ENCODE data around the gene LMAN1. TPM values are rescaled to one million over a fixed set of nuclear protein-coding genes. Genes with fewer than 3 reads are reported as not detected.
A peak's percentile ranks its signal among the peaks of the same experiment; 100 is the strongest.

The LMAN1 gene
- total and polyA plus RNA-seq, 2 of the 13 experiments (the other 11 are each of a cell fraction or from before 2014, with no cell fraction given): 127 to 131 TPM

DNA sequence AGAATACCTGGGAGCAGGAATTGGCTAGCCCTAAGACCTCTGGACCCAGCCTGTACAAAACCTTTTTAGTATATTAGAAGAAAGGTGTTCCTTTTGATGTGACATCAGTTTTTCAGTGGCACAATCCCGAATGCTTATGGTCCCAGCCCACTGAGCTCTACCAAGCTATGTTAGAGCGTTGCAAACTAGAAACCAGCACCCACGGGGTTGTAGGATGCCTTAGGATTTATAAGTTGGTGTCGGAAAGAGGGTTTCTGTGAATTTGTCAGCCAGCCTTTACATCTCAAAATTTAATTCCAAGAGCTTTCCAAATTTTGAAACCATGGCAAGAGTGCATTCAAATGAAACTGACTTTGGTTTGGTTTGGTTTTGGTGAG is 499 bp upstream of the LMAN1 start (continued):
- TF ChIP-seq, protein P1, sequence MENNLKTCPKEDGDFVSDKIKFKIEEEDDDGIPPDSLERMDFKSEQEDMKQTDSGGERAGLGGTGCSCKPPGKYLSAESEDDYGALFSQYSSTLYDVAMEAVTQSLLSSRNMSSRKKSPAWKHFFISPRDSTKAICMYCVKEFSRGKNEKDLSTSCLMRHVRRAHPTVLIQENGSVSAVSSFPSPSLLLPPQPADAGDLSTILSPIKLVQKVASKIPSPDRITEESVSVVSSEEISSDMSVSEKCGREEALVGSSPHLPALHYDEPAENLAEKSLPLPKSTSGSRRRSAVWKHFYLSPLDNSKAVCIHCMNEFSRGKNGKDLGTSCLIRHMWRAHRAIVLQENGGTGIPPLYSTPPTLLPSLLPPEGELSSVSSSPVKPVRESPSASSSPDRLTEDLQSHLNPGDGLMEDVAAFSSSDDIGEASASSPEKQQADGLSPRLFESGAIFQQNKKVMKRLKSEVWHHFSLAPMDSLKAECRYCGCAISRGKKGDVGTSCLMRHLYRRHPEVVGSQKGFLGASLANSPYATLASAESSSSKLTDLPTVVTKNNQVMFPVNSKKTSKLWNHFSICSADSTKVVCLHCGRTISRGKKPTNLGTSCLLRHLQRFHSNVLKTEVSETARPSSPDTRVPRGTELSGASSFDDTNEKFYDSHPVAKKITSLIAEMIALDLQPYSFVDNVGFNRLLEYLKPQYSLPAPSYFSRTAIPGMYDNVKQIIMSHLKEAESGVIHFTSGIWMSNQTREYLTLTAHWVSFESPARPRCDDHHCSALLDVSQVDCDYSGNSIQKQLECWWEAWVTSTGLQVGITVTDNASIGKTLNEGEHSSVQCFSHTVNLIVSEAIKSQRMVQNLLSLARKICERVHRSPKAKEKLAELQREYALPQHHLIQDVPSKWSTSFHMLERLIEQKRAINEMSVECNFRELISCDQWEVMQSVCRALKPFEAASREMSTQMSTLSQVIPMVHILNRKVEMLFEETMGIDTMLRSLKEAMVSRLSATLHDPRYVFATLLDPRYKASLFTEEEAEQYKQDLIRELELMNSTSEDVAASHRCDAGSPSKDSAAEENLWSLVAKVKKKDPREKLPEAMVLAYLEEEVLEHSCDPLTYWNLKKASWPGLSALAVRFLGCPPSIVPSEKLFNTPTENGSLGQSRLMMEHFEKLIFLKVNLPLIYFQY (CRISPR knock-in tag; IDR thresholded peaks at IDR 0.05; ENCODE audit: borderline replicate concordance): no peak
- TF ChIP-seq, protein P2, sequence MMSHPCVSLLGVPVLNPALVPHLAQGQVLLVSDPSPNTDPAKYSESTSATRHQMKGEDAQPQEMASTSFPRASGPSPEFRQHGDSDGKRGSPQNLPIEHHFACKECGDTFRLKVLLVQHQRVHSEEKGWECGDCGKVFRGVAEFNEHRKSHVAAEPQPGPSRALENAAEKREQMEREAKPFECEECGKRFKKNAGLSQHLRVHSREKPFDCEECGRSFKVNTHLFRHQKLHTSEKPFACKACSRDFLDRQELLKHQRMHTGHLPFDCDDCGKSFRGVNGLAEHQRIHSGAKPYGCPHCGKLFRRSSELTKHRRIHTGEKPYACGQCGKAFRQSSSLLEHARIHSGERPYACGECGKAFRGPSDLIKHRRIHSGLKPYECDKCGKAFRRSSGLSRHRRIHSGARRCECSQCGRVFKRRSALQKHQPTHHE (CRISPR knock-in tag; IDR thresholded peaks at IDR 0.05; ENCODE audit: borderline replicate concordance): 0 out of 2 replicates have a peak, but pooled peaks have one; percentile 8
- no peak for TF ChIP-seq NKX3-1 (CRISPR knock-in tag; IDR thresholded peaks at IDR 0.05)
- no peak for TF ChIP-seq IRF2 (CRISPR knock-in tag; IDR thresholded peaks at IDR 0.05)
- TF ChIP-seq, protein P3, sequence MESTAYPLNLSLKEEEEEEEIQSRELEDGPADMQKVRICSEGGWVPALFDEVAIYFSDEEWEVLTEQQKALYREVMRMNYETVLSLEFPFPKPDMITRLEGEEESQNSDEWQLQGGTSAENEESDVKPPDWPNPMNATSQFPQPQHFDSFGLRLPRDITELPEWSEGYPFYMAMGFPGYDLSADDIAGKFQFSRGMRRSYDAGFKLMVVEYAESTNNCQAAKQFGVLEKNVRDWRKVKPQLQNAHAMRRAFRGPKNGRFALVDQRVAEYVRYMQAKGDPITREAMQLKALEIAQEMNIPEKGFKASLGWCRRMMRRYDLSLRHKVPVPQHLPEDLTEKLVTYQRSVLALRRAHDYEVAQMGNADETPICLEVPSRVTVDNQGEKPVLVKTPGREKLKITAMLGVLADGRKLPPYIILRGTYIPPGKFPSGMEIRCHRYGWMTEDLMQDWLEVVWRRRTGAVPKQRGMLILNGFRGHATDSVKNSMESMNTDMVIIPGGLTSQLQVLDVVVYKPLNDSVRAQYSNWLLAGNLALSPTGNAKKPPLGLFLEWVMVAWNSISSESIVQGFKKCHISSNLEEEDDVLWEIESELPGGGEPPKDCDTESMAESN (CRISPR knock-in tag; conservative IDR thresholded peaks at IDR 0.05): no peak
- TF ChIP-seq, protein P4, sequence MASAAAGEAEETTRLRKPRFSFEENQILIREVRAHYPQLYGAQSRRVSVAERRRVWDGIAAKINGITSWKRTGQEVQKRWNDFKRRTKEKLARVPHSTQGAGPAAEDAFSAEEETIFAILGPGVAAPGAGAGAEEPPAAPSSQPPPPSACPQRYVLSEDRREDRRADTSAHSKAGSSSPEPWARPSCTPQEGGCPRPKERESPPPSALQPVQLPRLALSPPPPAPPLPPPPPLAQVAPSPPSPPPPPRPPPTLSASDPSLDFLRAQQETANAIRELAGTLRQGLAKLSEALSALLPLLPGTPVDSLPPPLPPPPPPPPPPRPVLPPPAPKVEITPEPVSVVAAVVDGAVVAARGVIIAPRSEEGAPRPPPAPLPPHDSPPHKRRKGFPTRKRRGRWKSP (CRISPR knock-in tag; IDR thresholded peaks at IDR 0.05): 0 out of 2 replicates have a peak, but pooled peaks have one; percentile 1
- no peak for TF ChIP-seq ZNF75D (CRISPR knock-in tag; IDR thresholded peaks at IDR 0.05; ENCODE audit: borderline replicate concordance)
- TF ChIP-seq TMF1 (CRISPR knock-in tag; IDR thresholded peaks at IDR 0.05; ENCODE audit: low read depth): no peak
